Embryonic facial prominence (tissue), 1 donor: ENCODE results near the gene NEK6.

Experiments used
- DNase-seq: peaks from one replicate; pipeline ENCODE4 v3.0.0-alpha.2; 2016; ENCODE audit errors: extremely low spot score

NEK6 gene

GRCh38 chr9:124321935-124322334, 64.2 kb downstream of the NEK6 start:
- no peak for DNase-seq

- no peak for DNase-seq
Observed at GRCh38 chr9:124322618-124323432, 65.1 kb downstream of the NEK6 start.

- DNase-seq, result no peak
Observed at GRCh38 chr9:124323904-124324303, 66.2 kb downstream of the NEK6 start.

- DNase-seq, result no peak
Observed at GRCh38 chr9:124325816-124326215, 68.1 kb downstream of the NEK6 start.

- no peak for DNase-seq
Observed at GRCh38 chr9:124326378-124326777, 68.6 kb downstream of the NEK6 start.

GRCh38 chr9:124327491-124327890, 69.7 kb downstream of the NEK6 start:
- no peak for DNase-seq

- DNase-seq, result no peak
Observed at GRCh38 chr9:124328285-124328684, 70.5 kb downstream of the NEK6 start.

GRCh38 chr9:124329206-124329792, 71.5 kb downstream of the NEK6 start:
- DNase-seq, result no peak

- DNase-seq, result no peak
Observed at GRCh38 chr9:124330011-124330697, 72.4 kb downstream of the NEK6 start.

- DNase-seq, result no peak
Observed at GRCh38 chr9:124331580-124331979, 73.8 kb downstream of the NEK6 start.

- DNase-seq, result no peak
Observed at GRCh38 chr9:124332361-124333202, 74.8 kb downstream of the NEK6 start.

GRCh38 chr9:124333203-124333579, 75.4 kb downstream of the NEK6 start:
- no peak for DNase-seq

GRCh38 chr9:124334568-124335319, 77.0 kb downstream of the NEK6 start:
- DNase-seq, result no peak

GRCh38 chr9:124335320-124335707, 77.6 kb downstream of the NEK6 start:
- DNase-seq, result no peak

GRCh38 chr9:124337562-124337961, 79.8 kb downstream of the NEK6 start:
- no peak for DNase-seq

- DNase-seq, result no peak
Observed at GRCh38 chr9:124339603-124340146, 81.9 kb downstream of the NEK6 start.

GRCh38 chr9:124340219-124341069, 82.7 kb downstream of the NEK6 start:
- DNase-seq, result no peak

- no peak for DNase-seq
Observed at GRCh38 chr9:124341455-124342170, 83.9 kb downstream of the NEK6 start.

- no peak for DNase-seq
Observed at GRCh38 chr9:124342402-124342775, 84.6 kb downstream of the NEK6 start.
